SHP77 (cell line): ENCODE measurements around the gene PROM1.

Experiments used
- DNase-seq, 2 experiments: peaks; one replicate each; lab custom pipeline; 2025; lab: John Stamatoyannopoulos, UW

Gene PROM1, protein sequence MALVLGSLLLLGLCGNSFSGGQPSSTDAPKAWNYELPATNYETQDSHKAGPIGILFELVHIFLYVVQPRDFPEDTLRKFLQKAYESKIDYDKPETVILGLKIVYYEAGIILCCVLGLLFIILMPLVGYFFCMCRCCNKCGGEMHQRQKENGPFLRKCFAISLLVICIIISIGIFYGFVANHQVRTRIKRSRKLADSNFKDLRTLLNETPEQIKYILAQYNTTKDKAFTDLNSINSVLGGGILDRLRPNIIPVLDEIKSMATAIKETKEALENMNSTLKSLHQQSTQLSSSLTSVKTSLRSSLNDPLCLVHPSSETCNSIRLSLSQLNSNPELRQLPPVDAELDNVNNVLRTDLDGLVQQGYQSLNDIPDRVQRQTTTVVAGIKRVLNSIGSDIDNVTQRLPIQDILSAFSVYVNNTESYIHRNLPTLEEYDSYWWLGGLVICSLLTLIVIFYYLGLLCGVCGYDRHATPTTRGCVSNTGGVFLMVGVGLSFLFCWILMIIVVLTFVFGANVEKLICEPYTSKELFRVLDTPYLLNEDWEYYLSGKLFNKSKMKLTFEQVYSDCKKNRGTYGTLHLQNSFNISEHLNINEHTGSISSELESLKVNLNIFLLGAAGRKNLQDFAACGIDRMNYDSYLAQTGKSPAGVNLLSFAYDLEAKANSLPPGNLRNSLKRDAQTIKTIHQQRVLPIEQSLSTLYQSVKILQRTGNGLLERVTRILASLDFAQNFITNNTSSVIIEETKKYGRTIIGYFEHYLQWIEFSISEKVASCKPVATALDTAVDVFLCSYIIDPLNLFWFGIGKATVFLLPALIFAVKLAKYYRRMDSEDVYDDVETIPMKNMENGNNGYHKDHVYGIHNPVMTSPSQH

DNA sequence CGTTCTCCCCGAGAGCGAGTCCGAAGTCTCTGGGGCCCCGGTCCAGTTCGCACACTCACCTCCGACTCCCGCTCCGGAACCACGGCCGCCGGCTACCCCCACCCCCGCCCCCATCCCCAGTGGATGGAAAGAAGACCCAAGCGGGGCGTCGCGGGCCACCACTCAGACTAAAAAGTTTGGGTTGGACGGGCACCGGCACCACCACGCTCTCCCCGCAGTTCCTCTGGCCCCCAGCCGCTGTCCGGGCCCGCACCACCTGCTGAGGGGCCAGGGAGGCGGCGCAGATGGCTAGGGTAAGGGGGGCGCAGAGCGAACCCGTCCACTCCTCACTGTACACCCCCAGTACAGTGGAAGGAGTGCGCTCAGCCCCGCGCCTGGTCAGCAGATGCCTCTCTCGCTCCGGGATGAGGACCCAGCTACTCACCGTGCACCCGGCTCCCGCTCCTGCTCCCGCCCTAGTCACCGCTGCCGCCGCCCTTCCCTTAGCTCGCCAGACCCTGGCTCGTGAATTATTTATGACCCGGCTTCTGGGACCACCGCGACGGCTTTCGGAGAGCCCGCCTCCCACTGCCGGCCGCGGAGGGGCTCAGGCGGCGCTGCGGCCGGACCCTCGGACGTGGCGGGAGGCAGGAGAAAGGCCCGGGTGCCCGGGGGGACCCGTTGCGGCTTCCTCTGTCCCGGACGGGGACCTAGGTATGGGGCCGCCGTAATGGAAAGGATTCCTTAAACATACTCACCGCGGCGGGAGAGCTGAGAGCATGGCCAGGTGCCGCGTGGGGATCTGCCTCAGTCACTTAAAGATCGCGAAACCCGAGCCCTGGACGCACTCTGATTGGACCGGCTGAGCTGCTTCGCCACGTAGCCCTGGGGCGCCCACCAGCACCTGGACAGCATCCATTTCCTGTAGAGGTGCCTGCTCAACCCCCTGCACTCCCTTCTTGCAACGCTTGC is at the start of gene PROM1:
TSS of gene PROM1 (minus strand) at position 783 of the 951 bp plus-strand sequence. CDS start 8,117 bp downstream, outside the sequence.
- DNase-seq: no peak

DNA sequence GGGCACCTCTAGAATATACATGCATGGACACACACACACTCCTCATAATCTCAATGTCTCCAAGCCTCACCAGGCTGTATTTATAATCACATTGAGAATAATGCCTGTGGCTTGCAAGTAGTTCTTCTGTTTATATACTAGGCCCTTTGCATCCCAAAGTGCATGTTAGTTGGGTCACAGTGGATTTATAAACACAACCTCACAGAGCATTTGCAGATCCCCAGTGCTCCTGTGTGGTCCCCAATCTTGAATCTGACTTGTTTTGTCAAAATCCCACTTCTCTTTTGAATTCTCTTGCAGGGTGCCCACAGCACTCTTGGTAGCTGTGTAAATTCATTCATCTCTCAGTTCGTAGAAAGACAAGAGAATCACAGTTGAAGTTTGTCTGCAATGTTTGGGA is 49.6 kb upstream of the PROM1 start:
- no peak for DNase-seq

DNA sequence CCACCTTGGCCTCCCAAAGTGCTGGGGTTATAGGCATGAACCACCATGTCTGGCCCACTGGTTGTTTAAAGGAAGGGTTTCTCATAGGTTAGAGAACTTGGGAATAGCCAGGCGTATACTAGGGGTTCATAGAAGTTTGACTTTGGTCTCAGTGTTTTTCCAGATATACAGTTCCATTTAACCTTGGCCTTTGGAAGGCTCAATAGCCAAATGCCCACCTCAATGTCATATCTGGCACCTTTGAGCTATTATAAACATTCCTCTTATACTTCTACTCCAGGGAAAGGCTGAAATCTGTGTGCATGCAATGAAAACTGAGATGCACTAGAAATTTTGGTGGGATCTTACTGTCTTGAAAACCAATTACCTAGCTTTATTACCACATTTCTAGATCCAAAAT is 47.5 kb upstream of the PROM1 start:
- no peak for DNase-seq

DNA sequence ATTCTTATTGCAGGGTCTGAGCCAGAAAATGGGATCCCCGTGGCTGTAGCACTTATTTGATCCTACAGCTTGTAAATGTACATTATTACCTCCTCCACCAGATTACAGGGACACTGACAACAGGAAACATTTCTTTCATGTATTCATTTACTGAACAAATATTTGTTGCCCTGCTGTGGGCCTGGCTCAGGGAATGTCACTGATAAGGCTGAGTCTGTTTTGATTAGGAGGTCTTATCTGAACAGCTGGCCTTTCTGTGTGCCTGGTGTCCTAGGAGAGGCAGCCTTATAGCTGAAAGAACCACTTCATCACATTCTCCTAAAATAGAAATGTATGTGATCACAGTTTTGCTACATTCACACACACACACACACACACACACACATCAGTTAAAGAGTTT is 45.5 kb upstream of the PROM1 start:
- DNase-seq: no peak

DNA sequence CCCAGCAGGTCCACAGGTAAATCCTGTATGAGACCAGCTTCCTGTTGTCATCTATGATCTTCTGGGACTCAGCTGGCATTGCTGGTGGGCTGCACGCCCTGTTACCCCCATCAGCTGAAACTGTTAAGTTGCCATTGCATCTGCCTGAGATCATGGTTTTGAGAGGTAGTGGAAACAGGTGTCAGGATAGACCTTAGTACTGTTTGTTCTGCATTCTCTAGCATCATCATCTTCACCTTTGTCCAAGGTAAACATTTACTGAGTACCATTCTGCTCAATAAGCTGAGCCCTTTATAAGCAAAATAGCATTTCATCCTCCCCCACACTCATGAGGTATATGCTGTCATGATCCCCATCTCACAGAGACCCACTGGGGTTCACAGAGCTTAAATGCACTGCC is 42.9 kb upstream of the PROM1 start:
- no peak for DNase-seq

DNA sequence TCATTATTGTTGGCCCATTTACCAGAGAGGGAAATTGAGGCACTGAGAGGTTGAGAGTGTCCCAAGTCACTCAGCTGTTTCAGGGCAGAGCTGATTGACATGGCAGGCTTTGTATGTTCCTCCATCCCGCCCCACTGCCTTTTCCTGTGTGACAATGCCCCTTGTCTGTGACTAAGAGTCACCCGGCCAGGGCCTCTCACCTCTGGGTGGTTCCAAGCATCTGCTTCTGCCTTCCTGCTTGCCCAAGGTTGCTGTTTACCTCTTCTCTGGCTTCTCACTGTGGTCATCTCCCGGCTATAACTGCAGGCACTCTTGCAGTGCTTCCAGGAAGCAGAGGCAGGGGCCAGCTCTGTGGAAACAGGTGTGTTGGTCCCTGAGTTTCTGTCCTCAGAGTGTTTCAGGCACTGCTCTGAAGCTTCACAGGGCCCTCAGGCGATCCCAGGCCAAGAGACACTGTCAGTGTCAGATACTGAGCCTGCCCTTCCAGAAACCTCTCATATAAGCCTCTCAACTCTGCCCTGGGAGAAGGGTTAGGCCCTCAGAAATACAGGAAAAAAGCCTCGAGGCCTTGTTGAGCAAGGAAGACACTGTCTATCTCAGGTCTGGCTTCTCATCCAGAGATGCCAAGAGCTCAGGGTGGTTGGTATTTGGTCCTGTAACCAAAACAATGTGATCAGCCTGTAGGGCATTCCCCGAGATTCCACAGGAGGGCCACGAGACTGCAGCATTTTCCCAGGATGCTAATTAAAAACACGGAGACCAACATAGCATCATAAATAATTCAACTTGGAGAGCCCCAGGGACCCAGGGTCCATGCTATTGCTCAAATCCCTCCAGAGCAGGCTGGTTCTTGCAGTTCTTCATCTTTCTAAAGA is 42.0 kb upstream of the PROM1 start:
- no peak for DNase-seq

DNA sequence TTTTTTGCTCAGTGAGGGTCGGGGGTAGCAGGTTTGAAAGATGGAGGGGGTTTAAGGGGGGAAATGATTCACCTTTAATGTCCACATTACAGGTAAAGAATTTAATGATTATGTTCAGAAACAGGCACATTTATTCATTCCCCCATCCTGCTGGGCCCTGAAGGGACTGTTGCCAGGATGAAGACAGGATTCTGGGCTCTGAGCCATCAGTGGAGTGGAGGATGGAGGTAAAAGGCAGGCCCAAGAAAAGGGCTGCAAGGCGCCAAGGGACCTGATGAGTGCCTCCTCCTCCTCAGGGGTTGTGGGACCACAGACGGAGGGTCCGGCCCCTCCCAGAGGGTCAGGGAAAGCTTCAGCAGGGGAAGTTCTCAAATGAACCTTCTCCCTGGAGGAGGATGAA is 40.4 kb upstream of the PROM1 start:
- DNase-seq: no peak

DNA sequence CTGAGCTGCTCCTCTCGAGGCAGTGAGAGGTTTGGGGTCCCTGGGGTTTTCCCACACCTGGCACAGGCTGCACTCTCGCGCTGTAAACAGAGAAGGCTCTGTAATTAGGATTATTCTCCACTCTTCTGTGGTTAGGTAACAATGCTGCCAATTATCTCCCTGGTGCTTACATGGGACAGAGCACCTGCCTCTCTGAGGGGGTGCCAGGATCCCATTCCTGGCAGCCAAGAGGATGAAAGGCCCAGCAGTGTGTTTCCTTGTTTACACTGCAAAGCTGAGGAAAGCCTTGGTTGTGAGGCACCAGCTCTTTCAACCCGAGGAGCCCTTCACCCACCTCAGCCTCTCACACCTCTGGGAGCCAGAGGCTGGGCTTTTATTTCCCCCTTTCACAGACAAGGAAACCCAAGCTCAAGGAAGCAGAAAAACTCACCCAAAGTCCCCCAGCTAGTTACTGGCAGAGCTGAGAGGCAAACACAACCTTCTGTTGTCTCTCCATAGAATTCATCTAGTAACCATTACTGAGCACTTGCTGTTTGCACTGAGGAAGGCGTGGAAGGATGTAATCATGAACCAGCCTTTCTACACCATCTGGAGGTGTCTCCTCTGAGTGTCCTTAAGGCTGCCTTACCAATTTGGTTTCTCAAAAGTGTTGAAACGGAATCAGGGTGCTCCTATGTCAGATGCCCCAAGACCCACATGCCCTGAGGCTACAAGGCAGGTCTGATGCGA is 39.7 kb upstream of the PROM1 start:
- peak; percentile 59 to 66 for DNase-seq

DNA sequence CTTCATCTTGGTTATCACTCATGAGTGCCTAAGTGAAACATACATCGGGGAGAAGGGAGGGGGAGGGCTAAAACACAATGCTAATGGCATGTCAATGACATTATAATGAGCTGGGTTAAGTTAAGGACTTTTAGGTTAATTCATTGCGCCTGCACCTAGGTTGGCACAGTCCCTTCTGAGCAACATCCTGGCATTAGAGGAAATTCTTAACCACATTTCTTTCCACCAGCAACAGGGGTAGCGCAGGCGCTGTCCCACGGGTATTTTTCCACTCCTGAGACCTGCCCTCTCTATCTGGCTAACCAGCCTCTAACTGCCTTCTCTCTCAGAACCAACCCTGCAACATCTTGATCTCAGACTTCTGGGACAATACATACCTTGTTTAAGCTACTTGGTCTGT is 39.0 kb upstream of the PROM1 start:
- DNase-seq: no peak

DNA sequence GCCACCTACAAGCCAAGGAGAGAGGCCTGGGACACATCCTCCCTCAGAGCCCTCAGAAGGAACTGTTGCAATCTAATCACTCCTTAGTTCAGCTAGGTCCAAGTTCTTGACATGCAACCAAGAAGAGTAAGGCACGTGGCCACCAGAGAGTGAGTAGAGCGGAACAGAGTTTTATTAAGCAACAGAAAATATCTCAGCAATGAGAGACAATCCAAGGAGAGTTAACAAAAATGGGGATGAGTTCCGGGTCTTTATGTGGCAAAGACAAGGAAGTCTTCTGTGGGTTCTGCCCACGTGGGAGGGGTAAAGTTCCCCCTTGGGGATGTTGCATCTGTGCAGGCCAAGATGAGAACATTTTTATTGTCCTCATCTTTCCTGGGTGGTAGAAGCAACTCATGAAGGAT is 38.5 kb upstream of the PROM1 start:
- no peak for DNase-seq

DNA sequence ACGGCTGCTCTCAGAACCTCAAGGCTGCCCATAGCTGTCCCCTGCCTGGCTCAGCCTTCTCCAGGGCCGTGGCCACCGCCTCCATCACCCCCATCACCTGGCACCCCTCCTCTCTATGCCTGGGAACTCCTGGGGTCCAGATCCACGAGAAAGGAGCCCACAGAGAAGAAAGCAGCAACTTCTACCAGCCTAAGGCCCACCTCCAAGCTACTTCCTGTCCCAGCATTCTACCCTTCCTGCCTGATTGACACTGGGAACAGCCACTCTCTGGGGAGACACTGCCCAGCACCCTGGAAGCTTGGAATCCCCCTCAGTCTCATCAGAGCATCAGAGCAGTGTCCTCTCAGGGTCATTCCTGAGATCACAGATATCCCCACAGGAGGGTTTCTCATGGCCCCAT is 36.9 kb upstream of the PROM1 start:
- no peak for DNase-seq

DNA sequence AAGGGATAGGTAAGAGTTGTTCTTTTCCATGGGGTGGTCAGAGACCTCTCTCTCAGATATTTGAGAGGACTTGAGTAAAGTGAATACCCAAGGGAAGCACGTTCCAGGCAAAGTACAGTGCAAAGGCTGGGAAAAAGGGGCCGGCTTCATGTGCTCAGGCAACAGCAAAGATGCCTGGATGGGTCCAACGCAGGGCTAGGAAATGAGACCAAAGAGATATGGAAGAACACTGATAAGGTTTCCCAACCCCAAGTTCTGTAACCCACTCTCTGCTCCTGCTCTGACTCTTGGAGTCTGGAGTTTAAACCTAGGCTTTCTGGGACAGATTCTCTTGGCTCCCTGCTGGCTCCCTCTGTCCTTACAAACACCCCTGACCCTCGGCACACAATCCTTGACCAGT is 36.2 kb upstream of the PROM1 start:
- no peak for DNase-seq

DNA sequence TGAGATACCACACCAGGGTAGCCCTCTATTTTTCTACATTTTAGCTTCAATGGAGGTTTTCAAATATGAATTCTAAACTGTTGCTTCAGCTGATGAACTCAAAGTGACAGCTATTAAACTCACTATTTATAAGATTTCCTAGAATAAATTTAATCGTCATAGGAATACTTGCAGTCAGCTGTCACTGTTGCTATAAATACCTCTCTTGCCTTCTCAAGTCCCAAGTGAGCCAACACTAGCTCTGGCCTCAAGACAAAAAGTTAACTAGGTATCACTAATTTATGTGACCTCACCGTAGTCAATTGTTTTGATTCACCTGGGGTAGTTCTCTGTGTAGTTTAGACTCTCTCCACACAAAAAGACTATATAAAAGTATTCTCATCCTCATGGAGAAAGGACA is 34.3 kb upstream of the PROM1 start:
- DNase-seq: no peak

DNA sequence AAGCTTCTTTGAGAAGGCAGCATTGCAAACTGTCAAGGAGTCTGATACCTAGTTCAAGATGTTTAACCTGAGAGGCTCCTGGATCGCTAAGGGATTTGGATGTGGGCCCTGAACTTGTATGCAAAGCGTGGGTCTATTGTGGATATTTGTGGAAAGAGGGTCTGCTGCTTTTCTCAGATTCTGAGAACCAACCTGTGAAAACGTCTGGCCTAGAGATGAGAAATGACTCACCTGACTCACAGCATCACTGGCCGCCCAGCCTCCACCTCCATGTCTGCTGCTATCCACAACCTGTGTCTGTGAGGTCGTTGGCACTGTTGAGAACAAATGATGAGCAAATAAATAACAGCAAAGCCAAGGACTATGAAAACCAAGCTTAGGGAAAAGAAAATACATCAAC is 33.3 kb upstream of the PROM1 start:
- no peak for DNase-seq

DNA sequence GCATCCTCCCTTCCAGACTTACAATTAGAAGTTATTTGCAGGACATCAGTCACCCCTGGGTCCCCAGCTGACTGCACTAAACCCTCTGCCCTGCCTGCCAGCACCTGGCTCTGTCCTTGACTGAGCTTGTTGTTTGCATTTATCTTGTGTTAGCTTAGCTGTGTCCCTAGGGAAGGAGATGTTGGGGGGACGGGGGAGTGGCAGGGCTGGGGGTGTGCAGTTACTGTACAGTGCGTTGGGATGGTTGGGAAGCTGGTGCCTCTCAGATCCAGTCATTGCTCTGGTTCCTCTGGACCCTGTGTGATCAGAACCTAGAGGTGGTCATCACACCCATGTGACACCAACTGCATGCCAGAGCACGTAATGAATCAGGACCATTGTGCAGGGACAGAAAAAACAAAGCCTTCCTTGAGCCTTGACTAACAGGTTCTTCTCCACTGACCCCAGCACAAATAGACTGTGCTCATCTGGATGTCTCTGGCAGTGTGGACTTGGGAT is 32.7 kb upstream of the PROM1 start:
- peak; percentile 66 to 71 for DNase-seq

DNA sequence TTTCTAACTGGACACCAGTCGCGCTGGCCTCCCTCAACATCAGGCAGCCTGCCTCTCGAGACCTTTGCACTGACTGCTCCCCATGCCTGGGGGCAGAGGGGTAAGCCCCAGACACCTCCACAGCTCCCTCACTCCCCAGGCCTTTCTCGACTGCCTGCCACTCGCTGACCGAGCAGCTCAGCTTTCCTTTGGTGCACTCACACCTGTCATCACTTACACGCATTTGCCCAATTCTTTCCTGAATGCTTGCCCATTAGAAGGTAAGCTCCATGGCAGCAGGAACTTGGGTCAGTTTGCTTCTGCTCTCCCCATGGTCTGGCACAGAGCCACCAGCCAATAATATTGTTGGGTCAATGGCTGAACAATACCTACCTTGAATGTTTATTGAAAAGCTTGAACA is 32.2 kb upstream of the PROM1 start:
- DNase-seq: peak; percentile 25 to 40

DNA sequence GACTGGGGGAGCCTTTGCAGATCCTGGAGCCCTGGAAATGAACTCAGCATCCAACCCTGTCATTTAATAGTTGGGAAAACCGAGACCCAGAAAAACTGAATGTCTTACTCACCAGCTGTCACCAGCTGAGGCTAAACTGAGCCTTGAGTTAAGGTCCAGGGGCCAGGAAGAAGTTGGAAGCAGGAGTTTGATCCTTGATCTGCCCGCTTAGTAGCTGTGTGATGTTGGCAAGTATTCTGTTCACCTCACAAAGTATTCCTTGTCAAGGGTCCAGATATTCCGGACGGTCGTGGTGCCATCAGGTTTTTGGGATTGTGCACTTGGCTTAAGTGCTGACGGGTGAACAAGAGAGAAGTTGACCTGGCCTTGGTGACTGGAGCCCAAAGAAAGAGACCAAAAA is 30.7 kb upstream of the PROM1 start:
- no peak for DNase-seq

DNA sequence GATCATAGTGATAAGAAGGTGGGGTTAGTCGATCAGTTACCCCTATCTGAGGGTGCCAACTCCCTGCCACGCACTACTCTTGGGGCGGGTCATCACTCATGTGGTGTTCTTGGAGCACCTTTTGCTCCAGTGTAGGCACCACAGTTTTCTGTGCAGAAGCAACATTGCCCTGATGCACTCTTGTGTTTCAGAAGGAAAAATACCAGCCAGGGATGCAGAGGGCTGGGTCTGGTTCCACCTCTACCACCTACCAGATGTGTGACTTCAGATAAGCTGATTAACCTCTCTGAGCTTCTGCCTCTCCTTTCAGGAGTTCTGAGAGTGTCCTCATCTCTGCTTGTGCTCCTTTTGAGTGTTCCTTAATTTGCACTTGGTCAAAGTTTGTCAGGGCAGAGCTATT is 29.9 kb upstream of the PROM1 start:
- no peak for DNase-seq

DNA sequence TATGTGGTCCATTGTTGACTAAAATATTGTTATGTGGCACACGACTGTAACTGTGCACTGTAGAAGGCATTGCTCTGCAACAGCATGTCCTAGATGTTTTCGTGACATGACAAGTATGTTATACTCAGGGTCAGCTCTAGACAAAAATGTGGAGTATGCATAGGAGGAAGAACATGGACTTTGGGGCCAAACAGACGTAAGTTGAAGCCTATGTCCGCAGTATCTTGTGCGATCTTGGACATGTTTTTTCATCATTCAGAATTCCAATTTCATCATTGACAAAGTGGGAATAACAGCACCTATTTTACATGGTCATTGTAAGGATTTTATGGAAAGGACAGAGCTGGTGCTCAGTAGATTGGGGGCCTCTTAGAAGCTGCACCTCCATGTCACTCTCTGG is 27.7 kb upstream of the PROM1 start:
- DNase-seq: no peak

DNA sequence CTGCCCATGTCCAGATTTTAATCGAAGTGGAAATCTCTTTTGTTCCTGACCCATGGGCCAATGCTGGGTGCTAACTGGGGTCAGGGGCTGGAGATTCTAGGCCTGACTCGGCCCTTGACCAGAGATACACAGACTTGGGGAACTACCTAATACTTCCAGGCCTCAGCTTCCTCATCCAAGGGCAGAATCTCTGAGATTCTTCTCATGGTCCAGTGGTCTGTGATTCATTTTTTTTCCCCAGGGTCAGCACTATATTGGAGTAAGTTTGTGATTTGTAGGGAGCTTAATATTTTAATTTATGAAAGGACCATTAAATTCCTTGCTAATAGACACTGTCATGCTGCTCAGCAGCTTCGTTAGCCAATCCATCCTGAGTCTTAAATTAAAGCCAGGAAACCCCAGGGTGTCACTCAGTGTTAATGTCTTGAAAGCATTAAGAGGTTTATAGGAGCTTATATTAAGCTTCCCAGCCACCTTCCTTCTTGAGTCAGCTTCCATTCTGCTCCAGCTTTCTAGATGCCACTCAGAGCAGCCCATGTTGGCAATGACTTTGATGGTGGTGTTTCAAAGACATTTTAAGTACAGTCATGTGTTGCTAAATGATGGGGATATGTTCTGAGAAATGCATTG is 27.0 kb upstream of the PROM1 start:
- no peak for DNase-seq
